Mesendoderm (in vitro differentiated cells): ENCODE results near the gene NPR2.

ENCODE experiments used
- DNase-seq: peaks from one replicate; pipeline ENCODE4 v3.0.0; 2013
- H2AK5ac ChIP-seq: 2 replicates; pipeline ENCODE4 v1.6.1; 2013; ENCODE audit warnings: low read length, inconsistent platforms
- H2BK120ac ChIP-seq: 2 replicates; pipeline ENCODE4 v1.6.1; 2013; ENCODE audit warnings: low read depth, mild to moderate bottlenecking, low read length, moderate library complexity, mixed read lengths
- H2BK15ac ChIP-seq: replicated peaks from 2 replicates; pipeline ENCODE4 v1.6.1; 2013; ENCODE audit warnings: low read depth, mild to moderate bottlenecking, moderate library complexity
- H2BK5ac ChIP-seq: 2 replicates; pipeline ENCODE4 v1.6.1; 2013; ENCODE audit warnings: low read length, inconsistent platforms
- H3K18ac ChIP-seq: 2 replicates; pipeline ENCODE4 v1.6.1; 2013; ENCODE audit warnings: mild to moderate bottlenecking, low read length, mixed read lengths
- H3K23ac ChIP-seq: one replicate; pipeline ENCODE4 v1.6.1; 2013; ENCODE audit warnings: low read length
- H3K27ac ChIP-seq: 2 replicates; pipeline ENCODE4 v1.5.1; 2013; ENCODE audit warnings: low read depth, mild to moderate bottlenecking, inconsistent platforms, low read length, moderate library complexity
- H3K27me3 ChIP-seq: 2 replicates; pipeline ENCODE4 v1.6.1; 2013; ENCODE audit warnings: low read length, control low read depth, mild to moderate bottlenecking, inconsistent platforms; ENCODE audit not compliant: insufficient read depth, poor library complexity
- H3K36me3 ChIP-seq: 2 replicates; pipeline ENCODE4 v1.6.1; 2013; ENCODE audit warnings: low read length, inconsistent platforms; ENCODE audit not compliant: control insufficient read depth, insufficient read depth
- H3K4ac ChIP-seq: one replicate; pipeline ENCODE4 v1.6.1; 2013; ENCODE audit warnings: low read depth, mild to moderate bottlenecking, low read length, moderate library complexity
- H3K4me1 ChIP-seq: 2 replicates; pipeline ENCODE4 v1.6.1; 2013; ENCODE audit warnings: low read depth, low read length, inconsistent platforms; ENCODE audit not compliant: control insufficient read depth
- H3K4me2 ChIP-seq: 2 replicates; pipeline ENCODE4 v1.6.1; 2013; ENCODE audit warnings: low read length
- H3K4me3 ChIP-seq: 2 replicates; pipeline ENCODE4 v1.5.1; 2013; ENCODE audit warnings: mild to moderate bottlenecking, low read length
- H3K56ac ChIP-seq: one replicate; pipeline ENCODE4 v1.6.1; 2013; ENCODE audit warnings: low read length
- H3K79me1 ChIP-seq: 2 replicates; pipeline ENCODE4 v1.6.1; 2013; ENCODE audit warnings: low read length, inconsistent platforms
- H3K79me2 ChIP-seq: 2 replicates; pipeline ENCODE4 v1.6.1; 2013; ENCODE audit warnings: mild to moderate bottlenecking, low read length; ENCODE audit not compliant: control insufficient read depth, insufficient read depth
- H3K9ac ChIP-seq: 2 replicates; pipeline ENCODE4 v1.6.1; 2013; ENCODE audit warnings: low read length, inconsistent platforms
- H4K5ac ChIP-seq: one replicate; pipeline ENCODE4 v1.6.1; 2013; ENCODE audit warnings: low read length
- H4K8ac ChIP-seq: one replicate; pipeline ENCODE4 v1.6.1; 2013; ENCODE audit warnings: low read depth, mild to moderate bottlenecking, control low read depth, low read length, moderate library complexity
- WGBS: extraction: QIAGEN DNeasy Blood & Tissue Kit; methylation state at CpG from one replicate; pipeline ENCODE4 v1.1.7; 2013; ENCODE audit warnings: low lambda C conversion rate, missing lambda C conversion rate; ENCODE audit not compliant: insufficient coverage; ENCODE audit errors: extremely low coverage; 5-methylcytosine and 5-hydroxymethylcytosine counted together

NPR2 gene

GRCh38 chr9:35795695-35796094 is 4.3 kb downstream of the NPR2 start:
- Histone ChIP-seq H3K79me1 (peaks cover 6% of the 10 kb centered on the region), H3K27me3 (no peaks in the 10 kb centered on the region), H3K4me3 (no peak overlapping the region), H3K56ac (no peak overlapping the region), H4K8ac (no peak overlapping the region), H3K79me2 (peaks cover 3% of the 10 kb centered on the region), H3K9ac (no peak overlapping the region), H3K4ac (no peak overlapping the region), H3K27ac (no peak overlapping the region), H4K5ac (no peak overlapping the region), H2BK120ac (no peak overlapping the region), H3K4me2 (no peak overlapping the region), H3K4me1 (peaks cover 6% of the 10 kb centered on the region), H2AK5ac (no peak overlapping the region), H2BK5ac (no peak overlapping the region), H3K18ac (no peak overlapping the region), H2BK15ac (no peak overlapping the region), H3K23ac (no peak overlapping the region), H3K36me3 (no peaks in the 10 kb centered on the region)
- DNase-seq, result no peak

- Histone ChIP-seq H3K4me3 (no peak overlapping the region), H3K23ac (no peak overlapping the region), H3K4me1 (peaks cover 6% of the 10 kb centered on the region), H3K27ac (no peak overlapping the region), H2AK5ac (no peak overlapping the region), H3K4ac (no peak overlapping the region), H3K9ac (no peak overlapping the region), H3K18ac (no peak overlapping the region), H3K4me2 (no peak overlapping the region), H3K56ac (no peak overlapping the region), H3K27me3 (no peaks in the 10 kb centered on the region), H2BK120ac (no peak overlapping the region), H2BK15ac (no peak overlapping the region), H3K79me2 (peaks cover 3% of the 10 kb centered on the region), H4K5ac (no peak overlapping the region), H3K36me3 (no peaks in the 10 kb centered on the region), H2BK5ac (no peak overlapping the region), H4K8ac (no peak overlapping the region), H3K79me1 (peaks cover 6% of the 10 kb centered on the region)
- no peak for DNase-seq
- no CpG with 5 or more reads among the region's 6 CpGs for WGBS
Observed at GRCh38 chr9:35797311-35798109, 6.1 kb downstream of the NPR2 start.

- WGBS, result no CpG with 5 or more reads among the region's 4 CpGs
- Histone ChIP-seq H3K4me3 (no peak overlapping the region), H3K9ac (no peak overlapping the region), H3K79me2 (no peaks in the 10 kb centered on the region), H3K36me3 (no peaks in the 10 kb centered on the region), H3K4me2 (no peak overlapping the region), H3K4me1 (peaks cover 6% of the 10 kb centered on the region), H4K5ac (no peak overlapping the region), H2BK120ac (no peak overlapping the region), H3K23ac (no peak overlapping the region), H3K18ac (no peak overlapping the region), H2AK5ac (no peak overlapping the region), H3K56ac (peak overlapping the region; percentile 35), H4K8ac (no peak overlapping the region), H3K4ac (no peak overlapping the region), H3K27ac (no peak overlapping the region), H3K79me1 (peaks cover 5% of the 10 kb centered on the region), H3K27me3 (no peaks in the 10 kb centered on the region), H2BK5ac (no peak overlapping the region), H2BK15ac (no peak overlapping the region)
- DNase-seq, result peak; percentile 92
Observed at GRCh38 chr9:35798658-35799374, 7.4 kb downstream of the NPR2 start.

GRCh38 chr9:35800530-35800929 is 9.1 kb downstream of the NPR2 start:
- no peaks in the 10 kb centered on the region for H3K79me2 ChIP-seq
- no peak overlapping the region for H4K8ac ChIP-seq
- H2BK15ac ChIP-seq, result no peak overlapping the region
- H3K18ac ChIP-seq, result no peak overlapping the region
- H3K27me3 ChIP-seq, result no peaks in the 10 kb centered on the region
- H3K56ac ChIP-seq, result no peak overlapping the region
- no peak overlapping the region for H3K9ac ChIP-seq
- H4K5ac ChIP-seq, result no peak overlapping the region
- H3K4ac ChIP-seq, result no peak overlapping the region
- H3K4me3 ChIP-seq, result no peak overlapping the region
- H2BK5ac ChIP-seq, result no peak overlapping the region
- no peak overlapping the region for H2AK5ac ChIP-seq
- peaks cover 1% of the 10 kb centered on the region for H3K79me1 ChIP-seq
- no peak overlapping the region for H3K4me2 ChIP-seq
- no CpG with 5 or more reads among the region's 7 CpGs for WGBS
- H3K36me3 ChIP-seq, result no peaks in the 10 kb centered on the region
- DNase-seq, result no peak
- H3K27ac ChIP-seq, result no peak overlapping the region
- no peak overlapping the region for H3K23ac ChIP-seq
- H3K4me1 ChIP-seq, result peaks cover 6% of the 10 kb centered on the region
- H2BK120ac ChIP-seq, result no peak overlapping the region

- Histone ChIP-seq H3K18ac (no peak overlapping the region), H3K79me1 (peaks cover 1% of the 10 kb centered on the region), H3K27ac (no peak overlapping the region), H4K8ac (no peak overlapping the region), H2BK15ac (no peak overlapping the region), H3K9ac (no peak overlapping the region), H3K4me3 (no peak overlapping the region), H2BK5ac (no peak overlapping the region), H3K36me3 (no peaks in the 10 kb centered on the region), H3K79me2 (no peaks in the 10 kb centered on the region), H3K4me1 (peaks cover 4% of the 10 kb centered on the region), H4K5ac (no peak overlapping the region), H3K23ac (no peak overlapping the region), H3K27me3 (no peaks in the 10 kb centered on the region), H3K4ac (no peak overlapping the region), H3K56ac (no peak overlapping the region), H2BK120ac (no peak overlapping the region), H3K4me2 (no peak overlapping the region), H2AK5ac (no peak overlapping the region)
- no CpG with 5 or more reads among the region's 13 CpGs for WGBS
- DNase-seq, result peak; percentile 68
Observed at GRCh38 chr9:35801328-35802128, 10.1 kb downstream of the NPR2 start.
